Stimulated activated CD4-positive, alpha-beta T cell treated with anti-CD3 and anti-CD28 coated beads, Interleukin-12 subunit alpha, Interleukin-12 subunit beta, amount 100 ng/mL, for 4 hours (primary cell): ENCODE results near the gene PRDX2.

Experiments
- DNase-seq: peaks from one replicate; pipeline ENCODE4 v3.0.0-alpha.2; 2020

Gene PRDX2

GRCh38 chr19:12792051-12792852 lies 9.3 kb downstream of the PRDX2 start:
- peak; percentile 71 for DNase-seq

GRCh38 chr19:12791345-12792050 lies 10.1 kb downstream of the PRDX2 start, which contains the start of gene JUNB:
JUNB (plus strand) TSS chr19:12791486; CDS start chr19:12791772, 286 bp downstream.
- peak; percentile 96 for DNase-seq

DNA sequence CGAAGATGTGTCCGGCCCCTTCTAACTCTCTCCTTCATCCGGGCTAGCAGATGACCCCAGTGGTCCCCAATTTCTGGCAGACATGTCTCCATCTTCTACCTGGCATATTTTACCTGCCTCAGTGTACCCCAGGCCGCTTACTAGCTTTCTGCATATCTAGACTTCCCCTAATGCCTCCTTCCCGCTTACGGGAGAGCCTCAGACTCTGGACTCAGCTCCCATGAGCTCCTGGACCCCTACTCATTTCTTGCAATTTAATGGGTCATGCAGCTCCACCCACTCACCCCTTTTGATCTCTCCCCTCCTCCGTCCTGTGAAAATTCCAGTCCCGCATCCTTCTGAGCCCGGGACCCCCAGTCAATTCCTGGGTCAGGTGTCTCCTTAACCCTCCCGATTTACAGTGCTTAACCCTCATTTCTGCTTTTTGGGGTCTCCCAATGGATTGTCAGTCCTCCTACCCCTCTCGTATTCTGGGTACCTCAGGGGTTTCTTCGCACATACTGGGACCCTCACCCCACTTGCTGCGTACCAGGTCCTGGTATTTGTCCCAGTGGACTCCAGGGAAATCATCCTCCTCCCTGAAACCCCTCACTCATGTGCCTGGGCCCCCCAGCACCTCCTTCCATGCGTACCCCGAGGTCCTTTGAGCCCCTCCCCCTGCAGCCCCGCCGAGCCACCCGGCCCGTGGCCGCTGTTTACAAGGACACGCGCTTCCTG lies 10.8 kb downstream of the PRDX2 start:
- no peak for DNase-seq

- DNase-seq, result peak; percentile 86
Observed at GRCh38 chr19:12789904-12790619, 11.5 kb downstream of the PRDX2 start.

DNA sequence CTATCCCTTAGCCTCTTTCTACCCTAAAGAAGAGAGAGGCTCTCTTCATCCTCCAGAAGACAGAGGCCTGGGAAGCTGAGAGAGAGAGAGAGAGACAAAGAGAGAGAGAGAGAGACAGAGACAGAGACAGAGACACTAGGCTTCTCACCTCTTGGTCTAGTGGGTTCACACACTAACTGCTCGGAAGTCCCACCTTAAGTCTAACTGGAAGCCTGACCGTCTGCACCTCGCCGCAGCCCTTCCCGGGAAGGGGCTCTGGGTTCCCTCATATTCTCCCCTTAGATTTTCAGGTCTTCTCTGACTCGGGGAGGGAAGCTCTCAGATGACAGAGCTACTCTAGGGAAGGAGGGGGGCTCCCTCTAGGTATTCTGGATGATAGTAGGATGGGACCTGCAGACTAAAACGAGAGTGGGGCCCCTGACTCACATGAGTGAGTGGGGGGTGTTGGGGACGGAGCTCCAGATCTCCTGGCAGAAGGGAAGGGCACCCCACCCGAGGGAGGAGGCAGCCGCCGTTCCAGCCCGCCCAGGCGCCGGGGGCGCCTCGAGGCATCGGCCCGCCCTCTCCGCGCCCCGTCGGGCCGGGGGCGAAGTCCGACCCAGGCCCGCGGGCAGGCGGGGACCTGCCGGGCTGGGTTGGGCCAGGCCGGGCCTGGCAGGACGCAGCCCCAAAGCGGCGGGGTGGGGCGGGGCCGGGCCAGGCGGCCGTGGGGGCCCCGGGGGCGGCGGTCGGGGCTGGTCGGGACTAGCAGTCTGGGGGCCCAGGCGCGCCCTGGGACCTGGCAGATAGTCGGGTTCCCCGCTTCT lies 12.3 kb downstream of the PRDX2 start:
- no peak for DNase-seq

DNA sequence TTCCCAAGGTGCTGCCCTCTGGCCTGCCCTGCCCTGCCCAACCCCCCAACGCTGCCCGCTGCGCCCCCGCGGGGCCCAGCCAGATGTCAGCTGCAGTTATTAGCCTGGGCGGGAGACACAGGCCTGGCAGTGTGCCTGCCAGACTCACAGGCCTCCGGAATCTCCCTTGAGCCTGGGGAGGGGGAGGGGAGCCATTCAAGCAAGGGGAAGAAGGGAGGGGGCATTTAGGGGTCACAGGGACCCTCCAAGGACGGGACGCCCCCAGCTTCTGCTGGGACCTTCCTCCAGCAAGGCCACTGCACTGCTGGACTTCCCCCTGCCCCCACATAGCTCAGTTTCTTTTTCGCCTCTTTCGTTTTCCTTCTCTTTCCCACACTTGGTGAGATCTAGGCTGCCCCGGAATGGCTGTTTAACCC lies 12.9 kb downstream of the PRDX2 start:
- no peak for DNase-seq

DNA sequence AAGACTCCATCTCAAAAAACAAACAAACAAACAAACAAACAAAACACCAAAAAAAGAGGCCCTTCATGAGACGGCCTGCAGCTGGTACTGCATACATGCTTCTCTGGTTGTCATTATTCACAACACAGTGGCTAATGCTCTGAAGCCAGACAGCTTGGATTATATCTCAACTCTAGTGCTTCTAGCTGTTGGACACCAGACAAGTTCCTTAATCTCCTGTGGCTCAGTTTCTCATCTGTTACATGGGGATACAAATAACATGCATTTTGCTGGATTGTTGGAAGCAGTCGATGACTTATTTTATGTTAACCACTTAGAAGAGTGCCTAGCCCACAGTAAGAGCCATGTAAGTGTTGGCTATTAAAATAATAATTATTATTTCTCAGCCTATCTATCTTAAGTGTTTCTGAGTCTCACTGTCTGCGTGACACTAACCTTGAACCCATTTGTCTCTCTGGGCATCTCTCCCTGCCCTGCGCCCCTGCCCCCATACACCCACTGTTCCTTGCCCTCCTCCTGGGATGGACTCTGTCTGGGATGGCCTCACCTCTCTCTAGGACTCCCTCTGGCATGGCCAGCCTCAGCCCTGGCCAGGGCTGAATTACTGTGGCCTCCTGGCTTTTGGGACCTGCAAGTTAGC lies 13.4 kb downstream of the PRDX2 start:
- DNase-seq, result no peak

DNA sequence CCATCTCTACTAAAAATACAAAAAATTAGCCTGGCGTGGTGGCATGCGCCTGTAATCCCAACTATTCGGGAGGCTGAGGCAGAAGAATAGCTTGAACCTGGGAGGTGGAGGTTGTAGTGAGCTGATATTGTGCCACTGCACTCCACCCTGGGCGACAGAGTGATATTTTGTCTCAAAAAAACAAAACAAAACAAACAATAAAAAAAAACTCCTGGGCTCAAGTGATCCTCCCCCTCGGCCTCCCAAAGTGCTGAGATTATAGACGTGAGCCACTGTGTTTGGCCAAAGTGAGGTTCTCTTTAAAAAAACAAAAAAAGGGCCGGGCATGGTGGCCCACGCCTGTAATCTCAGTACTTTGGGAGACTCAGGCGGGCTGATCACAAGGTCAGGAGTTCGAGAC lies 14.1 kb downstream of the PRDX2 start:
- DNase-seq, result no peak

- no peak for DNase-seq
Observed at GRCh38 chr19:12786952-12787351, 14.6 kb downstream of the PRDX2 start.

- DNase-seq, result no peak
Observed at GRCh38 chr19:12786141-12786870, 15.3 kb downstream of the PRDX2 start.

DNA sequence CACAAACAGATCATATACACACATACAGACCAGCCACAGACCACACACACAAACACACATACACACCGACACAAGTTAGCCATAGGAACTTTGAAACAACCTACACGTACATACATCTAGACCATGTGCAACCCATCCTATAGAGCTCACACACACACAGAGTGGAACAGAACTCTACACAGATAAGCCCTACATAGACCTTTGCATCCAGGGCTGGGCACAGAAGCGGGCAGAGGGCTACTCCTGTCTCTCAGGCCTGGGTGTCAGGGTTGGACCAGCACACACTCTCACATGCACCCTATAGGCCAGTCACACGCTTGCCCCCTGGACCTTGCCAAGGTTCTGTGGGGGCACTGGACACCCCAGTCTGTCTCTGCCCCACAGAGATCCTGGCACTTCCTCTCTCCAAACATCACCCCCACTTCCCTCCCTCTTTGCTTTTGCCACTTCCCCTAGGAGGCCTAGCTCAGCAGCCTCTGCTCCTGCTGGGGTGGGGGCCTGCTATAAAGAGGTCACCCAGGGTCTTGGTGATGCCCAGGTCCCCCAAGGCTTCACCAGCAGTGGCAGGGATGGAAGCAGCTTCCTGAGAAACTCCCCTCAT lies 16.1 kb downstream of the PRDX2 start:
- DNase-seq, result no peak

DNA sequence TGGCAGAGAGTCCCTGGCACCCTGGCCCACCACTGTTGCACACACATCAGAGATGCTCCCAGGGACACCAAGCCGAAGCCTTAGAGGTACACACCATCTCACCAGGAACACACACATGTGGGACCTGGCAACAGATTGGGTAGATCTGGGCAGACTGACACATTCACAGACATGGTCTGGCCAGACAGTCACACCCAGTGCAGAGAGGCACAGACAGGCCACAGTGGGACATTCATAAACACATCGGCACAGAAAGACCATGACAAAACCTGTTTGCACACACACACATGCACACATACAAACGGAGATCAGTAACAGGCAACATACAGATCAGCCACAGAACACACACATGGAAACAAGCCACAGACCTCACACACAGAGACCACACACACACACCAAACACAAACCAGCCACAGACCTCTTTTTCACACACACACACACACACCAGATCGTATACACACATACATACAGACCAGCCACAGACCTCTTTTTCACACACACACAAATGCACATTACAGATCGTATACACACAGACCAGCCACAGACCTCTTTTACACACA lies 16.6 kb downstream of the PRDX2 start:
- DNase-seq, result no peak

GRCh38 chr19:12784394-12784870 lies 17.2 kb downstream of the PRDX2 start:
- no peak for DNase-seq

DNA sequence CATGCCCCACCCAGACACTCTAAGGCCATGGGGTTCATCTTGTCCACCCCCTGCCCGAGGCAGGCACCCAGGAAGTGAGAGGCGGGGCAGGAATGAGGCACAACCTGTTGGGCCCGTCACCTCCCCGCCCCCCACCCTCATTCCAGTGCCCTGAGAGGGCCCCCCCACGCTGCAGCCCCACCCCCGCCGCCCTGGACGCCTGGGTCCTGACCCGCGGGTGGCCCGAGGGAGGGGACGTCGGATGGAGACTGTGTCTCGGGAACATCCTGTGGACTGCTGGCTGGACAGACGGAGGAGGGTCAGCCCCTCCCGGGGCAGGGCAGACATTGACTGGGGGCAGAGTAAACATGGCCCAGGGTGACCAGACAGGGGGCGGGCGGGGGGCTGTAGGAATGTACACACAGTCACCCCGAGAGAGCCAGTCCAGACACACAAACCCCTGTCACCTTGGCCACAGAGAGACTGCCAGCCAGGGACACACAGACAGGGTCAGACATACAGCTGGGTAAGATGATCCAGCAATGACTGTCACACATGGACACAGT lies 17.7 kb downstream of the PRDX2 start:
- DNase-seq, result no peak

GRCh38 chr19:12783291-12783848 lies 18.2 kb downstream of the PRDX2 start:
- peak; percentile 55 for DNase-seq

GRCh38 chr19:12782424-12783290 lies 18.9 kb downstream of the PRDX2 start:
- peak; percentile 91 for DNase-seq

DNA sequence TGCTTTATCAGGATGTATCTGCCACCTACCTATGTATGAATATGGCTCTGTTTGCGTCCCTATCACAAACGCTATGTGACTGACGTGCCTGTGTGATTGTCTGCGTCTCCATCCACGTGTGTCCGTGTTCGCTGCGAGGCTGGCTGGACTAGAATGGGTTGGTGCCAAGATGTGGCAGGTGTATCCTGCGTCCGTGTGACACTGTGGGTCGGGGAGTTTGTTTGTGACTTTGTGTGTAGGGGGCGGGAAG lies 19.5 kb downstream of the PRDX2 start:
- DNase-seq, result no peak
